KG1 (cell line): ENCODE measurements around the gene CACNA1B.
"Not testable (repeated sequence)": the region's sequence is repeated elsewhere in the genome, so short reads cannot be mapped to it uniquely, and the experiment has no call there.

Experiments used
- DNase-seq: peaks from one replicate; lab custom pipeline; 2025; lab: John Stamatoyannopoulos, UW

The CACNA1B gene

DNA sequence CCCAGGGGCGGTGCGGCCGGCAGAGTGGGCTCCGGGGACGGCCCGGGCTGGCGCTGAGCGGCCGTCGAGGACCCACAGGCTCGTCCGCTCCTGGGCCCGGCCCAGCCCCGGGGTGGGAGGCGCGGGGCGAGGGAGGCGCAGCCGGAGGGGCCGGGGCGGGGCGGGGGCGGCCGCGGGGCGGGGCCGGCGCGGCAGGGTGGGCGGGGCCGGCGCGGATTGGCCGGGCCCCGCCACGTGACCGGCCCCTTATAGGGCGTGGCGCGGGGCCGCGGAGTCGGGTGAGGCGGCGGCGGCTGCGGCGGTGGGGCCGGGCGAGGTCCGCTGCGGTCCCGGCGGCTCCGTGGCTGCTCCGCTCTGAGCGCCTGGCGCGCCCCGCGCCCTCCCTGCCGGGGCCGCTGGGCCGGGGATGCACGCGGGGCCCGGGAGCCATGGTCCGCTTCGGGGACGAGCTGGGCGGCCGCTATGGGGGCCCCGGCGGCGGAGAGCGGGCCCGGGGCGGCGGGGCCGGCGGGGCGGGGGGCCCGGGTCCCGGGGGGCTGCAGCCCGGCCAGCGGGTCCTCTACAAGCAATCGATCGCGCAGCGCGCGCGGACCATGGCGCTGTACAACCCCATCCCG lies at the start of gene CACNA1B:
Gene CACNA1B, plus strand, starts transcription at position 277 of the 617 bp plus-strand sequence. Its CDS starts 152 bp downstream, at position 429.
- DNase-seq: not testable (repeated sequence)

GRCh38 chr9:137827908-137828526 lies 49.6 kb upstream of the CACNA1B start:
- no peak for DNase-seq

- no peak for DNase-seq
These were observed 48.9 kb upstream of the CACNA1B start for GRCh38 chr9:137828527-137829259.

DNA sequence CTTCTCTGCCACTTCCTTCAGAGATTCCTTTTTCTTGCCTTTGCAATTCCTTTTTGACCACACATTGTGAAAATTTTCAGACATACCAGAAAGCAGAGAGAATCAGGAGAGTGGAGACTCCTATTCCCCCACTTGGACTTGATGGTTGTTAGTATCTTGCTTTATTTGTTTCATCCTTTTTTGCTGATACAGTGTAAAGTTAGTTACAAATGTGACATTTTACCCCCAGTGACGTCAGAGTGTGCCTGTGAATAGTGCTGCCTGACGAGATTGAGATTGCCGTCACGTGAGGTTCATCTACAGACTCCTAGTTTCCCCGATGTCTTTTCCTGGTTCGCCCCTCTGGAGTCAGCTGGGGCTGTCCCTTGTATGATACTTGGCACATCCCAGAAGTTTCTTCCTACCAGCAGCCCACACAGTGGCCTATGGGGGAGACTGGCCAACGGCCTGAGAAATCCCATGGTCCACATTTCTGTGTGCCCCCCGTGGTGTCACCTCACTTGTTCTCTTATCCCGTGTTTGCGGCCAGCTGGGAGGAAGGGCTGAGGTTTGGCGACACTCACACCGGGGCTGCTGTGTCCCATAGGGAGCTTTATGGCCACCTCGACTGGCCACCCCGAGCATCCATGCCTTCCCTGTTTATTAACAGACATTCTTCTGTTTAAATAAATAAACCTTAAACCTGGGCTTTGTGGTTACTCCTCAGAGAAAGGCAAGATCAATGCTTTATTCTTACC lies 48.2 kb upstream of the CACNA1B start:
- no peak for DNase-seq

GRCh38 chr9:137832191-137832700 lies 45.3 kb upstream of the CACNA1B start:
- DNase-seq: no peak

- no peak for DNase-seq
These were observed 44.6 kb upstream of the CACNA1B start for GRCh38 chr9:137832830-137833590.

DNA sequence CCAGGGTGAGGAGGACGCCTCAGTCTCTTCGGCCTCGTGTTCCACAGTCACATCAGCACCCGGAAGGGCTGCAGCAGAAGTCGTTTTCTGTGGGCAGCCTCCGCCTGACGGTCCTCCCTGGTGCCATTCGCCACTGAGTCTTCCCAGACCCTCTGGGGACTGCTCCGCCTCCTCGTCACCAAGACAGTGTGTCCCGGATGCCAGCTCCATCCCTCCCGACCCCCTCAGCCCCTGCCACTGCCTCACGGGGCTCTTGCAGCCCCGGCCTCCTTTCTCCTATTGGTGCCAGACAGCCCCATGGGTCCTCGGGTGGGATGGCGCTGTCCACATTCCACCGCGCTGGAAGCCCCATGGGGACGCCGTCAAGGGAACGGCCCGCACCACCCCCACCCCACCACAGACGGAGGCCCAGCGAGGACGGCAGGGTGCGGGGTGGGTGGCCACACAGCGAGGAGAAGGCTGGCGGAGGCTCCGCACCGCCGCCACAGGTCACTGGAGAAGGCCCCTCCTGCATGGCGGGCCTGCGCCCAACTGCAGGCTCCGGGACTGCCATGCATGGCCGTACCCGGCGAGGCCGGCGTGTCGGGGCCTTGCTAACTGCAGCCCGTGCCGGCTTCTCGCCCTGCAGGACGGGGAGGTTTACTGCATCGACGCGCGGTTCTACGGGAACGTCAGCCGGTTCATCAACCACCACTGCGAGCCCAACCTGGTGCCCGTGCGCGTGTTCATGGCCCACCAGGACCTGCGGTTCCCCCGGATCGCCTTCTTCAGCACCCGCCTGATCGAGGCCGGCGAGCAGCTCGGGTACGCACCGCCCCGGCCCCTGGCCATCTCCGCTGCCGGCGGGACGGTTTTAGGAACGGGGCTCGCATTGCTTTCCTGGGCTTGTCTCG lies 43.6 kb upstream of the CACNA1B start:
- DNase-seq: no peak

- no peak for DNase-seq
These were observed 42.6 kb upstream of the CACNA1B start for GRCh38 chr9:137834846-137835546.

DNA sequence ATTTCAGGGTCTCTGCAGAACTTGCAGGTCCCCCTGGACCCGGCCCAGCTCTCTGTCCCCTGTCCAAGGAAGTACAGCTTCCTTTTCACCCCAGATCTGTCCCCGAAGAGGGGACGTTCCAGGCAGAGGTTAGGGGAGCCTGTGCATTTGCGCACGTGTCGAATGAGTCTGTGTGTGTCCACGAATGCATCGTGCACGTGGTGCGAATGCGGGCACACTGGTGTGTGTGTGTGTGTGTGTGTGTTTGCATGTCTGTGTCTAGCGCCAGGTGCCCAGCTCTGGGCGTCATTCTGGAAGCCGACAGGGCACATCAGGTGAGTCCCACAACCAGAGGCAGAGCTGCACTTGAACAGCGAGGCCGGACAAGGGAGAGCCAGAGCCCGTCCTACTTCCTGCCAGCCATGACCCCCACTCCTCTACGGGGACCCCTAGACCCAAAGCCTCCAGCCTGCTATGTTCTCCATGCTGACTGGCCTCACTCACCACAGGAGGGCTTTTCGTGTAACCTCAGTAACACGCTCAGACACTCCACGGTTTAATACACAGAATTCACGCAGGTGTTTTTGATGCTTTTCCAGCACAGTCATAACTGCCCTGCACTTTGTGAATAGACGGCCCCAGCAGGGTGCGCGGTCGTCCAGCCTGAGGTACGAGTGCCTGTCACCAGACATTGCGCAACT lies 41.3 kb upstream of the CACNA1B start:
- no peak for DNase-seq

DNA sequence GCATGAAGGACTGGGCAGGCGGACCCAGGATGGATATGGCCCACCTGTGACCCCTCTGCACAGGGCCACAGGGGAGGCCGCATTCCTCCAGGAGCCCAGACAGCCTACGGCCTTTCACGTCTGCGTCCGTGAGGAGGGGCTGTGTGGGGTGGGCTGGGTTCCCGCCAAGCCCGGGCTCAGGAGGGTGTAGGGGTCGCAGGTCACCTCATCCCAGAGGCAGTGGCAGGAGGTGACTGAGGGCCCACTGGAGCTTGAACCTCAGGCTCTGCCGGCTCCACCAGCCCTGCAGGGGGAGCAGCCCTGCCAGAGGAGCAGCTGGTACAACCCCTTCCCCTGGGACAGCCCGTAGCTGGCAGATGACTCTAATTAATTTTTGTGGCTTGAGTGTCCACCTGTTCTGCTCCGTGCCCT lies 40.7 kb upstream of the CACNA1B start:
- DNase-seq: no peak

DNA sequence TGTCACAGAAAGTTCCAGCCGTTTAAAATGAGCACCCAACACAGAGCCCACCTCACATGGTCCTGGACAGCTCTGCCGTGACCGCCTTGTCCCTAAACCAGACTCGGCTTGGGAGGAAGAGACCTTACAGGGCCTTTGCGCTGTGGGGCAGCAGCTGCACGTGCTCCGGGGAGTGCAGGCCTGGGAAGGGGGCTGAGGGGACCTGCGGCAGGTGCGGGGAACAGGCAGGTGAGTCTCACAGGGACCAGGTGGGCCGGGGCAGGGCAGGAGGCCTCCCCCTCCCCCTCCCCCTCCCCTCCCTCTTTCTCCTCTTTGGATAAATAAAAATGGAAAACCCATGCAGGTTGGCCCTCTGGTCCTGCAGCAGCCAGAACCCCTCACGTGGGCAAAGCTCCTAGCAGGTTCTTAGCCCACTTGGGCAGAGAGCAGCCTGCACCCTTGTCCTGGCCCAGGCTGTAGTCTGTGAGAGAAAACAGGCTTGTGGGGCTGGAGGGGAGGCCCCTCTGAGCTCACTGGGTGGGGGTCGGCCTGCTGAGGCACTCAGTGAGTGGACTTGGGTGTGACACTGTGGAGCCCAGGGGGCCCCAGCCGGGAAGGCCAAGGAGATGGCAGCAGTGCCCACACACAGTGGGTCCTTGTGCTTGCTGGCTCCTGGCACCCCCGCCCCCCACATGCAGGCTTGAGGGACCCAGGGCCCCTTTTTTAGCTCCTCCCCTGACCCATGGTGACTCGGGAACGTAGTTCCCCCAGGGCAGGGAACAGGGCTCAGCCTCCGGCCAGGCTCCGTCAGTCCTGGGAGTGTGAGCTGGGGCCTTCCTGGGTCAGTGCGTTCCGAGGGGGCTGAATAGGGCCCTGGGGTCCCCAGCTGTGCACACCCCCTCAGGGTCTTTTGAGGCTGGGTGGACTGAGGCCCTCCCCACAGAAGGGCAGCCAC lies 40.0 kb upstream of the CACNA1B start:
- DNase-seq: no peak

DNA sequence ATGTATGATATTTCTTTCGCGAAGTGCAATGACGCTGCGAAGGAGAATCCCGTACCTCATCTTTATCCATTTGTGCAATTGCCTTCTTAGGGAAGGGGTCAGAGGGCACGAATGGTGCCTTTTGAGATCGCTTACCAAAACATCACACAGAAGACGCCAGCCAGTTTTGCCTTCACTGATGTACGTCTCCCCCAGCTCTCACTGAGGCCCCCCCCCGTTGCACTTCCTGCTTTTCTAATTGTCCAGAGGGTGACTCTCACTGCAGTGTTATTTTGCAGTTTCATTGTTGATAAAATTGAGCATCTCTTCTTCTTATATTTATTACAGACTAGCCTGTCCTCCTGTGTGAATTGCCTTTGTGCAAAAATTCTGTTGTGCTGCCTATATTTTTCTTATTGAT lies 39.0 kb upstream of the CACNA1B start:
- DNase-seq: no peak

- DNase-seq: no peak
These were observed 34.2 kb upstream of the CACNA1B start for GRCh38 chr9:137843355-137843754.

DNA sequence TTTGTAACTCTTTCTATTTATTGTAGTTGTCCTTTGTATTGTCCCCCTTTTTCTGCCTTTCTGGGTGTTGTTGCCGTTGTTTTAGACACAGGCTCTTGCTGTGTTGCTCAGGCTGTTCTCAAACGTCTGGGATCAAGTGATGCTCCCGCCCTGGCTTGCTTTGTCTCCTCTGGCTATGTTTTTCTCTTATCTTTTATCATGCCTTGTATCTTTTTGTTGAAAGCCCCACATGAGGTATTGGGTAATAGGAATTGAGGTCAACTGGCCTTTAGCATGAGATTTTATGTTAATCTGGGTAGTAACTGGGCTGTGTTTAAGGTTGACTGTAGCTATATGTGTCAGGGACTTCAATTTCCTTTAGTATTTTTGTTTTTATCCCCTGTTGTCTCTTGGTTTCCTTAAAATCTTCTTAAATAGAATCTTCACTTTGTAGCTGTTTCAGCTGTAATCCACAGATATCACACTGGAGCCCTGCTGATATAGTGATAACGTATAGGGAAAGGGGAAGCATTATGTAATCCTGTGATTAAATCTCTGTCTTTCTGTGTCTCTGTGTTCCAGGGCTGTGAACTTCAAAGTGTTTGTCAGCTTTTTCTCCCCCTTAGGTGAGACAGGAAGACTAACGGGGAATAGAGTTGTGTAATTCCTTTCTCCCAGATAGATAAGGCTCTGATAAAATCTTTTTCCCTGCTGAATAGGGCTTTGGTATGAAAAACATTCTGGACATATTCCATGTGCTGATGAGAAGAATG lies 25.9 kb upstream of the CACNA1B start:
- DNase-seq: no peak

GRCh38 chr9:137853392-137853995 lies 24.1 kb upstream of the CACNA1B start:
- no peak for DNase-seq

DNA sequence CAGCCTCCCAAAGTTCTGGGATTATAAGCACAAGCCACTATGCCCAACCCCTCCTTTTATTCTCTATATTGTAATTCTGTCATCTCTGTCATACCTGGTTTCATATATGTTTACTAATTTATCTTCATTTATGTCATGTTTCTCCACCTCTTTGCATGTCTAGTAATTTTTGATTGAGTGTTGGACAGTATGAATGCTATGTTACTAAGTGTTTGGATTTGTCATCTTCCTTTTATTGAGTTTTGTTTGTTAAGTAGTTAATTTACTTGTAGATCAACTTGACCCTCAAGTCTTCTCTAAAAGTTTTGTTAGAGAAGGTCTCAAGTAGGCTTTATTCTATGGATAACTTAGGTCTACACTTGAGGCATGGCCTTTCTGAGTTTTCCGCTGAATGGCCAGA lies 17.2 kb upstream of the CACNA1B start:
- DNase-seq: no peak

DNA sequence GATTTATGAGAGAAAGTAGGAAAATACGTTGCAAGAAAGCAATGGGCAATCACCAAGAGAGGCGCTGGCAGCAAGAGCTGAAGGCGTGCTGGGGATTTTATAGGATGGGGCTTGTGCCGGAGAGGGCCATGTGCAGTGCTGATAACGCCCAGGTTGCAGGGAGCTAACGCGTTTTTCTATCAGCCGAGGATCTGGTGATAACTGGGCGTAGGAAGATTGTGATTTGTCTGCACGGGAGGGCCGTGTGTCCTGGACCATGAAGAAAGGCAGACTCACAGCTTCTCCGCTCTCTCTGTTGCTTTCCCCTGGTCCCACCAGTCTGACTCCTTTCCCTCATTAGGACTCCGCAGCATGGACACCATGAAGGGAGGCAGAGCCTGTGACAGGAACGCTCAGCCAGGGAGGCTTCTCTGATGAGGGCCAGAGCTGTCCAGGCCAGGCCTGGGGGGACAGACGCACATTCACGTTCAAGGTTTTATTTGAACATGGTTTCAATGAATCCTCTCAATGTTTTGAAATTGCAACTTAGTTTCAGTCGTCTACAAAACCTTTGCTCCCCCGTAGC lies 11.9 kb upstream of the CACNA1B start:
- no peak for DNase-seq
